Lung (tissue), 12 donors: ENCODE data around the gene UTS2R. TPM values are rescaled to one million over a fixed set of nuclear protein-coding genes. Genes with fewer than 3 reads are reported as not detected.

Experiments used
- ATAC-seq: fragments of 200-7000 bp; cut with Tn5 transposase; one replicate; pipeline ENCODE4 v1.9.1; 2020; ENCODE audit warnings: moderate number of reproducible peaks; ENCODE audit not compliant: insufficient read depth, low FRiP score
- DNase-seq, 3 donors: peaks; one replicate each; pipeline ENCODE4 v3.0.0-alpha.2; 2013 to 2017
- H3K27ac ChIP-seq, 2 donors: one replicate each; pipeline ENCODE4 v1.5.1; 2013; ENCODE audit warnings: mild to moderate bottlenecking in 2 of 2, moderate library complexity in 2 of 2, control low read depth in 1 of 2, inconsistent platforms in 1 of 2, low read depth in 1 of 2, low read length in 1 of 2
- H3K27me3 ChIP-seq, 3 donors: one replicate each; pipeline ENCODE4 v1.5.1; 2013; ENCODE audit warnings: low read length in 2 of 3; ENCODE audit not compliant: control insufficient read depth in 3 of 3, insufficient read depth in 3 of 3
- H3K36me3 ChIP-seq, 4 donors: one replicate each; pipeline ENCODE4 v1.5.1; 2013; ENCODE audit warnings: low read length in 4 of 4, mild to moderate bottlenecking in 1 of 4, moderate library complexity in 1 of 4; ENCODE audit not compliant: control insufficient read depth in 4 of 4, insufficient read depth in 4 of 4
- H3K4me1 ChIP-seq, 5 donors: one replicate each; pipeline ENCODE4 v1.5.1; 2013; ENCODE audit warnings: low read length in 5 of 5, mild to moderate bottlenecking in 2 of 5, moderate library complexity in 1 of 5; ENCODE audit not compliant: control insufficient read depth in 5 of 5, insufficient read depth in 5 of 5
- H3K4me3 ChIP-seq: one replicate; pipeline ENCODE4 v1.5.1; 2013; ENCODE audit warnings: mild to moderate bottlenecking, control low read depth, moderate library complexity
- H3K9ac ChIP-seq, 2 donors: one replicate each; pipeline ENCODE4 v1.5.1; 2013; ENCODE audit warnings: low read length in 2 of 2, control low read depth in 1 of 2; ENCODE audit not compliant: insufficient read depth in 1 of 2
- H3K9me3 ChIP-seq, 4 donors: one replicate each; pipeline ENCODE4 v1.5.1; 2013; ENCODE audit warnings: low read length in 3 of 4, mild to moderate bottlenecking in 1 of 4, moderate library complexity in 1 of 4; ENCODE audit not compliant: control insufficient read depth in 4 of 4, insufficient read depth in 3 of 4
- WGBS, 2 donors: extraction: QIAGEN DNeasy Blood & Tissue Kit; methylation state at CpG; one replicate each; pipeline ENCODE4 v1.1.7; 2013; 5-methylcytosine and 5-hydroxymethylcytosine counted together
- polyA plus RNA-seq, 2 donors: library from polyadenylated mRNA; stranded (reverse); fragments of 200-250 nt; gene quantifications; one replicate each; pipeline ENCODE4 v1.2.1, GENCODE V29; 2013
- total RNA-seq, 2 donors: library from RNA; depleted of rRNA in 1 of 2; stranded (reverse); fragments of >200 nt in 1 of 2; gene quantifications; one replicate each; pipeline ENCODE4 v1.2.1, GENCODE V29; 2014 to 2021
- TF ChIP-seq, protein P1 (sequence below): IDR thresholded peaks from 2 replicates; pipeline ENCODE4 v1.5.1; 2012; ENCODE audit warnings: mild to moderate bottlenecking; ENCODE audit errors: control extremely low read depth, extremely low read depth
- donor health status: control.
- donor health status: control.
- donor health status: Bipolar disorder and iron deficiency.
- donor health status: healthy.
- donor health status: DM: yes; HTN: yes; CAD: no.

The UTS2R gene
- total and polyA plus RNA-seq, 4 donors, result 0.17 TPM; not detected in 3

DNA sequence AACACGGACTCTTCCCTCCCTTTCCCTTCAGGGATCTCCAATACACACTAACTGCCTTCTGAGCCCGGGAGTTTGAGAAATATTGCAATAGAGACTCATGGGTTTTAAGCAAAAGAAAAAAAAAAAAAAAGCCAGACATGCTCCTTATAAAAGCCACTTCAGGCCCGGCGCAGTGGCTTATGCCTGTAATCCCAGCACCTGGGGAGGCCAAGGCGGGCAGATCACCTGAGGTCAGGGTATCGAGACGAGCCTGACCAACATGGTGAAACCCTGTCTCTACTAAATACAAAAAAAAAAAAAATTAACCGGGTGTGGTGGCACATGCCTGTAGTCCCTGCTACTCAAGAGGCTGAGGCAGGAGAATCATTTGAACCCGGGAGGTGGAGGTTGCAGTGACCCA, 44.2 kb downstream of the UTS2R start:
- WGBS, 2 donors, result 89 to 94% methylated on average over 9 of the region's 9 CpGs
- TF ChIP-seq, protein P1, sequence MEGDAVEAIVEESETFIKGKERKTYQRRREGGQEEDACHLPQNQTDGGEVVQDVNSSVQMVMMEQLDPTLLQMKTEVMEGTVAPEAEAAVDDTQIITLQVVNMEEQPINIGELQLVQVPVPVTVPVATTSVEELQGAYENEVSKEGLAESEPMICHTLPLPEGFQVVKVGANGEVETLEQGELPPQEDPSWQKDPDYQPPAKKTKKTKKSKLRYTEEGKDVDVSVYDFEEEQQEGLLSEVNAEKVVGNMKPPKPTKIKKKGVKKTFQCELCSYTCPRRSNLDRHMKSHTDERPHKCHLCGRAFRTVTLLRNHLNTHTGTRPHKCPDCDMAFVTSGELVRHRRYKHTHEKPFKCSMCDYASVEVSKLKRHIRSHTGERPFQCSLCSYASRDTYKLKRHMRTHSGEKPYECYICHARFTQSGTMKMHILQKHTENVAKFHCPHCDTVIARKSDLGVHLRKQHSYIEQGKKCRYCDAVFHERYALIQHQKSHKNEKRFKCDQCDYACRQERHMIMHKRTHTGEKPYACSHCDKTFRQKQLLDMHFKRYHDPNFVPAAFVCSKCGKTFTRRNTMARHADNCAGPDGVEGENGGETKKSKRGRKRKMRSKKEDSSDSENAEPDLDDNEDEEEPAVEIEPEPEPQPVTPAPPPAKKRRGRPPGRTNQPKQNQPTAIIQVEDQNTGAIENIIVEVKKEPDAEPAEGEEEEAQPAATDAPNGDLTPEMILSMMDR, result no peak
- Histone ChIP-seq H3K4me1 (peaks cover 0 to 17% (median 4%) of the 10 kb centered on the region in 5 donors), H3K9ac (no peak overlapping the region), H3K9me3 (no peaks in the 10 kb centered on the region), H3K27ac (no peak overlapping the region), H3K4me3 (no peak overlapping the region), H3K36me3 (peaks cover 0 to 10% (median 0%) of the 10 kb centered on the region in 4 donors), H3K27me3 (no peaks in the 10 kb centered on the region)
- DNase-seq (no peak), ATAC-seq (no peak)

DNA sequence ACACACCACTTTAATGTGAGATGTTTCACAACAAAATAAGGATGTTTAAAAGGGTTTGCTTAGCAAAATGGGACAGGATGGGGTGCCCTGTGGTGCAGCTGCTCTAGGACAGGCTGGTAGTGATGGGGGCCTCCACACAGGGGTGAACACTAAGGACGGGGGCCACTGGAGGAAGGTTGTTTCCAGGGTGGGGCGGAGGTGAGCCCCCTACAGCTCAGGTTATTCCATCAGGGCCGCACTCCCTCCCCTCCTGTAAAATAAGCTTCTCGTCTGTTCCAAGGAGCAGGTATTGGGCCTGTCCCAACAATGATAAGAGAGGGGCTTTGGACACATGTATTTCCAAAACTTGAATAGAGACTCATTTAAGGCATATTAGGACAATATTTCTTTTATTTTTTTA, 44.7 kb downstream of the UTS2R start:
- TF ChIP-seq, protein P1, result no peak
- no peak overlapping the region for H3K4me3 ChIP-seq
- ATAC-seq (no peak), DNase-seq (no peak)
- peaks cover 0 to 14% (median 0%) of the 10 kb centered on the region in 4 donors for H3K36me3 ChIP-seq
- H3K9me3 ChIP-seq, result no peaks in the 10 kb centered on the region
- no peak overlapping the region for H3K27ac ChIP-seq
- H3K27me3 ChIP-seq, result no peaks in the 10 kb centered on the region
- H3K4me1 ChIP-seq, result peaks cover 0 to 17% (median 4%) of the 10 kb centered on the region in 5 donors
- 96 to 97% methylated on average over 4 of the region's 4 CpGs for WGBS, 2 donors
- no peak overlapping the region for H3K9ac ChIP-seq

DNA sequence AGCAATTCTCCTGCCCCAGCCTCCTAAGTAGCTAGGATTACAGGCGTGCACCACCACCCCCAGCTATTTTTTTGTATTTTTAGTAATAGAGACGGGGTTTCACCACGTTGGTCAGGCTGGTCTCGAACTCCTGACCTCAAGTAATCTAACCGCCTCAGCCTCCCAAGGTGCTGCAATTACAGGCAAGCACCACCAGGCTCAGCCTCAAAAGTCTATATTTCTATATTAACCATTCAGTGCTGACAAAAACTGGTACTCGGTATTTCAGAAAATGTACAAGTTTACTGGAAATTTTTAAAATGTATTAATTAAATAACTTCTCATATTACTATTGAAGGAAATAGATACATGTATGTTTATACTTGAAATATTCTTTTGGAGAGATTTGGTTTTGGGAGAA, 45.2 kb downstream of the UTS2R start:
- H3K36me3 ChIP-seq, result peaks cover 0 to 16% (median 0%) of the 10 kb centered on the region in 4 donors
- H3K4me3 ChIP-seq, result no peak overlapping the region
- H3K9me3 ChIP-seq, result no peaks in the 10 kb centered on the region
- TF ChIP-seq, protein P1, result no peak
- no peak for ATAC-seq
- 91 to 92% methylated on average over 6 of the region's 6 CpGs for WGBS, 2 donors
- H3K9ac ChIP-seq, result no peak overlapping the region
- H3K27ac ChIP-seq, result no peak overlapping the region
- peaks cover 0 to 17% (median 4%) of the 10 kb centered on the region in 5 donors for H3K4me1 ChIP-seq
- no peak for DNase-seq
- H3K27me3 ChIP-seq, result no peaks in the 10 kb centered on the region
